ENCODE data around the gene DYSF. TPM values are rescaled to one million over a fixed set of nuclear protein-coding genes. Genes with fewer than 3 reads are reported as not detected.

The DYSF gene
- total and polyA plus RNA-seq, 9 donors: 2.3 to 16.5 (median 5.1) TPM

DNA sequence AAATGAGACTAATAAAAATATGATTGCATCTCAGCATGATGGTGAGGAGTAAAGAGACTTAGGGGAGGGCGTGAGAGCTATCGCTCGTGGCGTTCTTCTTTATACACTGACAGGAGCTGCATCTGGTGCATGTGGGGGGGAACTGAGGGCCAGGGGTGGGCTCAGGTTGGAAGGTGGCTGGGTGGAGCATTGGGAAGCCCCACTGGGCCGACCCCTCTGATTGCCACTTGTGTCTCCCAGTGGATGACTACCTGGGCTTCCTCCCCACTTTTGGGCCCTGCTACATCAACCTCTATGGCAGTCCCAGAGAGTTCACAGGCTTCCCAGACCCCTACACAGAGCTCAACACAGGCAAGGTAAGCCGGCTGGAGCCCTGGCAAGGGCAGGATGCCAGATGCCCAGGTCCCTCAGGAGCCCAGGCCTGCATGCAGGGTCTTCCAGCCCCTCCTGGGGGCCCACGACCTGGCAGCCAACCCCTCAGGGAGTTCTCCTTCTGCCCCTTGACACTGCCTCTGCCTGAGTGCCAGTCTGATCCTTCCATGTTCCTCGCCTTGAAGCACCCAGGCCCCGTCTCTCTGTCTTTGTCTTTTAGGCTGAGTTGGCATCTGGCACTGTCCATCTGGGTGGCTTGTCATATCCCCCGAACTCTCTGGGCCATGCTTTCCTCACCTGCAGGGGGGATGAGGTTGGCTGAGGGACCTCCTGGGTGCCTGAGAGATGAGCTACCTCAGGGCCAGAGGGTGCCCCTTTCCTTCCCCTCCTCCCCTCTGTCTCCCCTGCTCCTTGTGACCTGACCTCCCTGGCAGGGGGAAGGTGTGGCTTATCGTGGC lies 97.7 kb downstream of the DYSF start:
- Histone ChIP-seq H3K27ac (no peak overlapping the region), H3K27me3 (no peaks in the 10 kb centered on the region), H3K4me3 (no peak overlapping the region), H3K4me1 (ENCODE audit: insufficient read depth) (peaks cover under 1% of the 10 kb centered on the region), H3K9me3 (no peaks in the 10 kb centered on the region), H3K36me3 (no peaks in the 10 kb centered on the region)
- intact Hi-C loops (cut with DNase I): loop anchor here in 1 of 4 donors (10.0 kb wide), 2 partner anchors 1024 to 1194 kb away; no protein-coding TSS in a partner anchor
- TF ChIP-seq, protein P1, sequence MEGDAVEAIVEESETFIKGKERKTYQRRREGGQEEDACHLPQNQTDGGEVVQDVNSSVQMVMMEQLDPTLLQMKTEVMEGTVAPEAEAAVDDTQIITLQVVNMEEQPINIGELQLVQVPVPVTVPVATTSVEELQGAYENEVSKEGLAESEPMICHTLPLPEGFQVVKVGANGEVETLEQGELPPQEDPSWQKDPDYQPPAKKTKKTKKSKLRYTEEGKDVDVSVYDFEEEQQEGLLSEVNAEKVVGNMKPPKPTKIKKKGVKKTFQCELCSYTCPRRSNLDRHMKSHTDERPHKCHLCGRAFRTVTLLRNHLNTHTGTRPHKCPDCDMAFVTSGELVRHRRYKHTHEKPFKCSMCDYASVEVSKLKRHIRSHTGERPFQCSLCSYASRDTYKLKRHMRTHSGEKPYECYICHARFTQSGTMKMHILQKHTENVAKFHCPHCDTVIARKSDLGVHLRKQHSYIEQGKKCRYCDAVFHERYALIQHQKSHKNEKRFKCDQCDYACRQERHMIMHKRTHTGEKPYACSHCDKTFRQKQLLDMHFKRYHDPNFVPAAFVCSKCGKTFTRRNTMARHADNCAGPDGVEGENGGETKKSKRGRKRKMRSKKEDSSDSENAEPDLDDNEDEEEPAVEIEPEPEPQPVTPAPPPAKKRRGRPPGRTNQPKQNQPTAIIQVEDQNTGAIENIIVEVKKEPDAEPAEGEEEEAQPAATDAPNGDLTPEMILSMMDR (IDR thresholded peaks at IDR 0.05): no peak
- TF ChIP-seq POLR2A (IDR thresholded peaks at IDR 0.05) (no peak), EP300 (IDR thresholded peaks at IDR 0.05) (no peak)
- DNase-seq: no peak
- 88 to 93% (median 90%) methylated on average over 11 of the region's 11 CpGs for WGBS, 3 donors

DNA sequence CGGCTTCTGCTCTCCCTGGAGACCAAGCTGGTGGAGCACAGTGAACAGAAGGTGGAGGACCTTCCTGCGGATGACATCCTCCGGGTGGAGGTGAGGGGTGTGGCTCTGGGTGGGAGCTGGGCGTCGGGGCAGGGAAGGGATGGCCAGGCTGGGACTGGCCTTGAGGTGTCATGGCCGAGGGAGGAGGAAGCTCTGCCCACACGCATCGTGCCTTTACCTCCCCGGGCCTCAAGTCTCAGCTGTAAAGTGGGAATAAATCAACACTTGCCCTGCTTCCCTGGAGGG lies 98.2 kb downstream of the DYSF start:
- intact Hi-C loops (cut with DNase I): loop anchor here in 1 of 4 donors (10.0 kb wide), 2 partner anchors 1023 to 1193 kb away; no protein-coding TSS in a partner anchor
- no peaks in the 10 kb centered on the region for H3K9me3 ChIP-seq
- whole genome bisulfite sequencing, 3 donors: 75 to 85% (median 84%) methylated on average over 9 of the region's 9 CpGs
- TF ChIP-seq, protein P1 (IDR thresholded peaks at IDR 0.05): no peak
- TF ChIP-seq EP300 (IDR thresholded peaks at IDR 0.05): no peak
- no peak for TF ChIP-seq POLR2A (IDR thresholded peaks at IDR 0.05)
- no peaks in the 10 kb centered on the region for H3K36me3 ChIP-seq
- no peaks in the 10 kb centered on the region for H3K27me3 ChIP-seq
- no peak overlapping the region for H3K4me3 ChIP-seq
- no peak overlapping the region for H3K27ac ChIP-seq
- H3K4me1 ChIP-seq (ENCODE audit: insufficient read depth): no peaks in the 10 kb centered on the region
- DNase-seq: peak in 1 of 5 donors; percentile 17

DNA sequence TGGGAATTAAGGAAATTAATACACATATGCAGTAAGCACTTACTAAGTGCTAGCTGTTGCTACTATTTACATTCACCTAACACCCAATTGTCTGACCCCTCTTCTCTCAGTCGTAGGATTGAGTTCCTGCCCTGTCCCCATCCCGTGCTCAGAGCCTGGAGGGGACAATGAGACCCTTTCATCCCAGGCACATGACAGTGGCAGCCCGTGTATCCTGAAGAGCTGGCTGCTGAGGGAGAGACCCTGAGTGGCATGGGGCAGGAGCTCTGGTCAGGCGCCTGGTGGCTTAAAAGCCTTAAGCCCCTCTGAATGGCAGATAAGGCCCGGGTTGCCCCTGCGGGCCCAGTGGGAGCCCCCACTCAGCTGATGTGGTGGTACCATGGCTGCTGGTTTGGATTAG lies 99.0 kb downstream of the DYSF start:
- Histone ChIP-seq H3K27ac (no peak overlapping the region), H3K4me3 (no peak overlapping the region), H3K9me3 (no peaks in the 10 kb centered on the region), H3K36me3 (no peaks in the 10 kb centered on the region), H3K4me1 (ENCODE audit: insufficient read depth) (no peaks in the 10 kb centered on the region), H3K27me3 (no peaks in the 10 kb centered on the region)
- intact Hi-C loops (cut with DNase I): loop anchor here in 1 of 4 donors (10.0 kb wide), 2 partner anchors 1022 to 1192 kb away; no protein-coding TSS in a partner anchor
- WGBS, 3 donors: 64 to 70% (median 64%) methylated on average over 6 of the region's 6 CpGs
- TF ChIP-seq EP300 (IDR thresholded peaks at IDR 0.05) (no peak), POLR2A (IDR thresholded peaks at IDR 0.05) (no peak)
- TF ChIP-seq, protein P1 (IDR thresholded peaks at IDR 0.05): no peak
- no peak for DNase-seq

DNA sequence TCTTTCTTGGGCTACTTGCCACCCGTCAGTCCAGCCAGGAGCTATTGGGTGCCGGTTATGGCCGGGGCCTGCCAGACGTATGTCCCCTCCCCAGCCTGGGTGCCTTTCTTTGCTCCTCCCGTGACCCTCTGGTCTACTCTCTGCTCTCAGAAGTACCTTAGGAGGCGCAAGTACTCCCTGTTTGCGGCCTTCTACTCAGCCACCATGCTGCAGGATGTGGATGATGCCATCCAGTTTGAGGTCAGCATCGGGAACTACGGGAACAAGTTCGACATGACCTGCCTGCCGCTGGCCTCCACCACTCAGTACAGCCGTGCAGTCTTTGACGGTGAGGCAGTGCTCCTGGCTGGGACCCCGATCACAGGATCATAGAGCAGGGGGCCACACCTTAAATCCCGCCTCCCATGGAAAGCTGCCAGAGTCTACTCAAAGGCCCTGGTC lies 99.5 kb downstream of the DYSF start:
- H3K36me3 ChIP-seq: no peaks in the 10 kb centered on the region
- WGBS, 3 donors: 82 to 84% (median 84%) methylated on average over 15 of the region's 15 CpGs
- DNase-seq: no peak
- no peaks in the 10 kb centered on the region for H3K27me3 ChIP-seq
- H3K27ac ChIP-seq: no peak overlapping the region
- H3K9me3 ChIP-seq: no peaks in the 10 kb centered on the region
- H3K4me3 ChIP-seq: no peak overlapping the region
- H3K4me1 ChIP-seq (ENCODE audit: insufficient read depth): no peaks in the 10 kb centered on the region
- TF ChIP-seq EP300 (IDR thresholded peaks at IDR 0.05) (no peak), POLR2A (IDR thresholded peaks at IDR 0.05) (no peak)
- TF ChIP-seq, protein P1 (IDR thresholded peaks at IDR 0.05): no peak
- intact Hi-C loops (cut with DNase I): loop anchor here in 1 of 4 donors (10.0 kb wide), 2 partner anchors 1022 to 1192 kb away; no protein-coding TSS in a partner anchor
